GM12878 (cell line): ENCODE data around the gene B3GNT9. TPM values are rescaled to one million over a fixed set of nuclear protein-coding genes. Genes with fewer than 3 reads are reported as not detected.

Experiments used
- ATAC-seq: fragments of 200-7000 bp; cut with Tn5 transposase; 3 replicates; pipeline ENCODE4 v1.9.1; 2020; ENCODE audit warnings: mild to moderate bottlenecking, moderate library complexity
- BruUV-seq: library from RNA; stranded (reverse); fragments of 400-500 nt; replicated peaks from 2 replicates; lab custom pipeline; 2021; lab: Mats Ljungman, UMichigan
- CTCF ChIA-PET: fragments of 300-600 bp; sonication (Branson Sonifier 250); formaldehyde crosslinking; extraction: SDS; loops from one replicate; lab custom pipeline; 2021; ENCODE audit warnings: inconsistent platforms; lab: Yijun Ruan, JAX
- POLR2A ChIA-PET: fragments of 350-600 bp; formaldehyde crosslinking; extraction: SDS; loops from one replicate; lab custom pipeline; 2021; ENCODE audit warnings: inconsistent platforms; lab: Charles Lee
- RAD21 ChIA-PET: fragments of 300-600 bp; sonication (Branson Sonifier 250); formaldehyde crosslinking; loops from one replicate; lab custom pipeline; 2023; ENCODE audit warnings: antibody characterized with exemption; ENCODE audit not compliant: unreplicated experiment; lab: Charles Lee
- SMC1A ChIA-PET: fragments of 300-600 bp; sonication (Branson Sonifier 250); formaldehyde crosslinking; loops from one replicate; lab custom pipeline; 2023; ENCODE audit not compliant: unreplicated experiment, uncharacterized antibody; lab: Charles Lee
- DNase-seq: peaks from one replicate; pipeline ENCODE4 v3.0.0-alpha.2; 2011; ENCODE audit warnings: low read depth, low spot score
- FAIRE-seq: peaks from 3 replicates; lab custom pipeline; 2011; peaks lifted over from hg19 to GRCh38; lab: Jason Lieb, UNC
- H2AFZ ChIP-seq: 2 replicates; pipeline ENCODE4 v1.6.0; 2011; ENCODE audit warnings: low read depth, low read length, control low read depth; ENCODE audit not compliant: control insufficient read depth
- H3K27ac ChIP-seq: 2 replicates; pipeline ENCODE4 v1.5.1; 2011; ENCODE audit warnings: control low read depth; ENCODE audit not compliant: control insufficient read depth, insufficient read depth
- H3K27me3 ChIP-seq, 2 experiments: replicated peaks in 1 of 2; 2 replicates each; pipeline versions ENCODE4 v1.6.0 to v1.6.1; 2011; ENCODE audit warnings: low read length in 1 of 2; ENCODE audit not compliant: control insufficient read depth in 2 of 2, insufficient read depth in 2 of 2
- H3K36me3 ChIP-seq, 2 experiments: 2 replicates each; pipeline ENCODE4 v1.5.1; 2011; ENCODE audit warnings: low read length in 1 of 2; ENCODE audit not compliant: control insufficient read depth in 2 of 2, insufficient read depth in 2 of 2
- H3K4me1 ChIP-seq: 2 replicates; pipeline ENCODE4 v1.6.1; 2011; ENCODE audit warnings: mild to moderate bottlenecking, low read length, moderate library complexity, mixed read lengths; ENCODE audit not compliant: control insufficient read depth, insufficient read depth
- H3K4me2 ChIP-seq: 2 replicates; pipeline ENCODE4 v1.6.0; 2011; ENCODE audit warnings: control low read depth; ENCODE audit not compliant: control insufficient read depth, insufficient read depth
- H3K4me3 ChIP-seq: fragments of 200-600 bp; sonication (generic); 2 replicates; pipeline ENCODE4 v1.5.1; 2016
- H3K79me2 ChIP-seq: 2 replicates; pipeline ENCODE4 v1.6.0; 2011; ENCODE audit warnings: low read length; ENCODE audit not compliant: control insufficient read depth, insufficient read depth
- H3K9ac ChIP-seq: 2 replicates; pipeline ENCODE4 v1.8.0; 2011; ENCODE audit warnings: low read length, control low read depth, mixed read lengths; ENCODE audit not compliant: control insufficient read depth, insufficient read depth
- H3K9me3 ChIP-seq: replicated peaks from 3 replicates; pipeline ENCODE4 v1.5.1; 2011; ENCODE audit warnings: mild to moderate bottlenecking, low read length; ENCODE audit not compliant: control insufficient read depth, insufficient read depth
- H4K20me1 ChIP-seq: 2 replicates; pipeline ENCODE4 v1.6.0; 2011; ENCODE audit not compliant: control insufficient read depth, insufficient read depth
- ASH2L ChIP-seq: fragments of 300-600, 200-600 bp; sonication (generic); IDR thresholded peaks from 2 replicates; pipeline ENCODE4 v1.6.1; 2017; ENCODE audit warnings: low read depth, mild to moderate bottlenecking, borderline replicate concordance
- BRCA1 ChIP-seq: IDR thresholded peaks from 2 replicates; pipeline ENCODE4 v1.6.1; 2011; ENCODE audit warnings: low read depth, low read length, improper control_type of control experiment
- CBX3 ChIP-seq: fragments of 200-600 bp; sonication (generic); IDR thresholded peaks from 2 replicates; pipeline ENCODE4 v1.6.1; 2016; ENCODE audit warnings: low read depth, borderline replicate concordance
- DPF2 ChIP-seq: fragments of 450-650 bp; IDR thresholded peaks from 2 replicates; pipeline ENCODE4 v1.6.1; 2017; ENCODE audit warnings: mild to moderate bottlenecking
- EED ChIP-seq: sonication (generic); IDR thresholded peaks from 2 replicates; pipeline ENCODE4 v1.6.1; 2016; ENCODE audit warnings: antibody characterized with exemption, low read depth
- EZH2 ChIP-seq: IDR thresholded peaks from 2 replicates; pipeline ENCODE4 v1.6.1; 2012; ENCODE audit warnings: low read depth, mild to moderate bottlenecking, control low read depth, inconsistent platforms, low read length, borderline replicate concordance; ENCODE audit not compliant: control insufficient read depth
- GABPA ChIP-seq: IDR thresholded peaks from 2 replicates; pipeline ENCODE4 v1.6.1; 2014; ENCODE audit warnings: antibody characterized with exemption, low read depth, mild to moderate bottlenecking, inconsistent platforms
- MEF2A ChIP-seq: IDR thresholded peaks from 2 replicates; pipeline ENCODE4 v1.6.1; 2011; ENCODE audit warnings: low read depth, mild to moderate bottlenecking, low read length, moderate library complexity; ENCODE audit not compliant: insufficient read depth
- PML ChIP-seq: IDR thresholded peaks from 2 replicates; pipeline ENCODE4 v1.6.1; 2012; ENCODE audit warnings: low read length, inconsistent platforms
- POLR2AphosphoS2 ChIP-seq: IDR thresholded peaks from 2 replicates; pipeline ENCODE4 v1.6.1; 2011; ENCODE audit warnings: low read depth, mild to moderate bottlenecking, low read length, improper control_type of control experiment, moderate library complexity
- PRDM15 ChIP-seq: fragments of 450-650 bp; formaldehyde crosslinking; IDR thresholded peaks from 2 replicates; pipeline ENCODE4 v1.4.0; 2020; ENCODE audit warnings: mild to moderate bottlenecking, moderate library complexity
- RB1 ChIP-seq: fragments of 450-650 bp; formaldehyde crosslinking; IDR thresholded peaks from 2 replicates; pipeline ENCODE4 v1.6.1; 2017; ENCODE audit warnings: mild to moderate bottlenecking, borderline replicate concordance
- SMAD1 ChIP-seq: fragments of 450-650 bp; IDR thresholded peaks from 2 replicates; pipeline ENCODE4 v1.6.1; 2018; ENCODE audit warnings: mild to moderate bottlenecking, low read depth; ENCODE audit not compliant: partially characterized antibody
- SMARCA5 ChIP-seq: fragments of 450-650 bp; IDR thresholded peaks from 2 replicates; pipeline ENCODE4 v1.6.1; 2017; ENCODE audit warnings: mild to moderate bottlenecking
- STAT3 ChIP-seq: IDR thresholded peaks from 2 replicates; pipeline ENCODE4 v1.6.1; 2011; ENCODE audit warnings: low read depth, low read length, improper control_type of control experiment
- TAF1 ChIP-seq: IDR thresholded peaks from 2 replicates; pipeline ENCODE4 v1.6.1; 2011; ENCODE audit warnings: mild to moderate bottlenecking, low read depth, low read length, borderline replicate concordance
- TCF3 ChIP-seq: IDR thresholded peaks from 2 replicates; pipeline ENCODE4 v1.6.1; 2012; ENCODE audit warnings: low read depth, mild to moderate bottlenecking, low read length, borderline replicate concordance; ENCODE audit not compliant: insufficient read depth
- WRNIP1 ChIP-seq: IDR thresholded peaks from 2 replicates; pipeline ENCODE4 v1.6.1; 2011; ENCODE audit warnings: low read depth, low read length, improper control_type of control experiment, borderline replicate concordance
- ZBED1 ChIP-seq: IDR thresholded peaks from 2 replicates; pipeline ENCODE4 v1.6.1; 2016; ENCODE audit warnings: borderline replicate concordance
- ZNF24 ChIP-seq: fragments of 450-650 bp; IDR thresholded peaks from 2 replicates; pipeline ENCODE4 v1.6.1; 2017; ENCODE audit warnings: antibody characterized with exemption, mild to moderate bottlenecking
- WGBS: methylation state at CpG from one replicate; pipeline ENCODE4 v1.1.6; 2016; ENCODE audit warnings: low lambda C conversion rate; ENCODE audit not compliant: insufficient replicate concordance, insufficient coverage; ENCODE audit errors: missing lambda C conversion rate; 5-methylcytosine and 5-hydroxymethylcytosine counted together
- in situ Hi-C: fragments of 300-500 bp; cut with MboI; formaldehyde crosslinking; loops from 9 replicates; pipeline ENCODE4 v1.14.3; 2018; ENCODE audit warnings: mixed read lengths
- intact Hi-C: fragments of 100-400 bp; cut with micrococcal nuclease; formaldehyde crosslinking; loops from one replicate; pipeline ENCODE4 v1.14.2; 2022; ENCODE audit not compliant: unreplicated experiment
- polyA plus RNA-seq, 11 experiments: library from polyadenylated mRNA; depleted of rRNA in 4 of 11; unstranded in 6 of 11; stranded (reverse) in 5 of 11; fragments of >200 nt; fragmentation: Nextera tagmentation in 4 of 11; fragmentation: Illumina TruSeq in 1 of 11; extraction: Ambion mirVana in 4 of 11; extraction: Trizol in 1 of 11; gene quantifications; 1 replicate in 1 of 11; 2 replicates in 10 of 11; pipeline versions ENCODE4 v1.2.1 to v1.2.3, GENCODE V29; 2011 to 2016; ENCODE audit warnings: inconsistent platforms in 2 of 11, missing spikeins in 2 of 11, low read depth in 1 of 11
- total RNA-seq, 4 experiments: library from RNA; depleted of rRNA in 3 of 4; stranded (reverse); fragments of >200 nt in 3 of 4; fragmentation: Illumina TruSeq in 1 of 4; extraction: Trizol in 1 of 4; gene quantifications; 2 replicates each; pipeline versions ENCODE4 v1.2.1 to v1.2.3, GENCODE V29; 2013 to 2021

Gene B3GNT9
- total and polyA plus RNA-seq, 10 of the 15 experiments (the other 5 are each of a cell fraction or from before 2014, with no cell fraction given), result 0.08 to 5.0 (median 1.9) TPM

- no peak for DNase-seq
- H3K4me3 ChIP-seq, result peak overlapping the region; percentile 95; the same call in 1 of the 2 replicates
- no peak for TF ChIP-seq CBX3
- TF ChIP-seq DPF2, result no peak
- no peak for TF ChIP-seq WRNIP1
- TF ChIP-seq TAF1, result no peak
- no peak for TF ChIP-seq EZH2
- TF ChIP-seq TCF3, result no peak
- no peak for TF ChIP-seq EED
- no peak for TF ChIP-seq ZNF24
- no peak for TF ChIP-seq ASH2L
- no peak for TF ChIP-seq STAT3
- TF ChIP-seq POLR2AphosphoS2, result no peak
- TF ChIP-seq GABPA, result no peak
- TF ChIP-seq BRCA1, result no peak
- no peak for TF ChIP-seq MEF2A
- TF ChIP-seq SMAD1, result no peak
- TF ChIP-seq RB1, result no peak
- no peak for TF ChIP-seq PML
- TF ChIP-seq SMARCA5, result no peak
- no peak for TF ChIP-seq PRDM15 (CRISPR knock-in tag)
- no peak for TF ChIP-seq ZBED1
- H3K9ac ChIP-seq, result no peak overlapping the region
- H3K36me3 ChIP-seq, result no peaks in the 10 kb centered on the region
- H3K27ac ChIP-seq, result no peak overlapping the region
- ChIA-PET RAD21 (interaction anchor here (0.9 to 5.2 kb wide), 4 partner anchors 8 to 131 kb away, joined by 3 to 48 read pairs (median 6); partner anchors contain the start of gene NOL3), POLR2A (interaction anchor here (4.6 to 8.2 kb wide), 3 partner anchors 12 to 134 kb away, joined by 23 to 137 read pairs (median 44); partner anchors contain the start of genes FHOD1 and NOL3), CTCF (interaction anchor here (0.6 to 5.3 kb wide), 9 partner anchors 7 to 208 kb away, joined by 3 to 60 read pairs (median 4); partner anchors contain the start of gene NOL3), SMC1A (interaction anchor here (1.2 to 5.2 kb wide), 4 partner anchors 8 to 61 kb away, joined by 4 to 48 read pairs (median 6); partner anchors contain the start of gene NOL3)
- no TSS peak for BruUV-seq
- H3K27me3 ChIP-seq, result peaks cover 2 to 18% of the 10 kb centered on the region in 2 experiments
- no peak for ATAC-seq
- H3K9me3 ChIP-seq, result no peaks in the 10 kb centered on the region; the same call in 2 of the 3 replicates
- intact Hi-C loops, result no loop called here
- WGBS, result 87% methylated on average over 25 of the region's 25 CpGs
- H3K4me2 ChIP-seq, result peak overlapping the region; percentile 82
- in situ Hi-C loops, result no loop called here
- H3K79me2 ChIP-seq, result peaks cover 11% of the 10 kb centered on the region
- no peak for FAIRE-seq
- H4K20me1 ChIP-seq, result peaks cover 6% of the 10 kb centered on the region; the same call in 1 of the 2 replicates
- no peak overlapping the region for H2AFZ ChIP-seq
- H3K4me1 ChIP-seq, result peaks cover 53% of the 10 kb centered on the region
Observed at GRCh38 chr16:67161595-67162058, 10.8 kb upstream of the B3GNT9 start.
